Glutamatergic neuron (in vitro differentiated cells): ENCODE data around the gene FHIT. TPM values are rescaled to one million over a fixed set of nuclear protein-coding genes. Genes with fewer than 3 reads are reported as not detected.

Experiments
- DNase-seq: peaks from one replicate; pipeline ENCODE4 v3.0.0; 2022
- H3K27ac Mint-ChIP-seq: one replicate; pipeline ENCODE4 v1.8.0; 2020; ENCODE audit warnings: mild to moderate bottlenecking, mixed read lengths, inconsistent platforms; ENCODE audit not compliant: unreplicated experiment
- H3K27me3 Mint-ChIP-seq: one replicate; pipeline ENCODE4 v1.8.0; 2020; ENCODE audit warnings: mild to moderate bottlenecking, moderate library complexity, mixed read lengths, inconsistent platforms; ENCODE audit not compliant: unreplicated experiment
- H3K36me3 Mint-ChIP-seq: one replicate; pipeline ENCODE4 v1.8.0; 2020; ENCODE audit warnings: mild to moderate bottlenecking, mixed read lengths, inconsistent platforms; ENCODE audit not compliant: unreplicated experiment
- H3K4me1 Mint-ChIP-seq: one replicate; pipeline ENCODE4 v1.8.0; 2020; ENCODE audit warnings: mild to moderate bottlenecking, low read depth, mixed read lengths, inconsistent platforms; ENCODE audit not compliant: unreplicated experiment
- H3K4me3 Mint-ChIP-seq: one replicate; pipeline ENCODE4 v1.8.0; 2020; ENCODE audit warnings: mild to moderate bottlenecking, mixed read lengths, inconsistent platforms; ENCODE audit not compliant: unreplicated experiment
- H3K9me3 Mint-ChIP-seq: one replicate; pipeline ENCODE4 v1.8.0; 2020; ENCODE audit warnings: mild to moderate bottlenecking, moderate library complexity, mixed read lengths, inconsistent platforms; ENCODE audit not compliant: unreplicated experiment
- CTCF ChIP-seq: fragments of 200-600 bp; sonication (generic); IDR thresholded peaks from one replicate; pipeline ENCODE4 v1.5.0; 2021; ENCODE audit not compliant: partially characterized antibody, unreplicated experiment
- total RNA-seq: library from RNA; stranded (reverse); fragmentation: NEBNext Ultra II Directional; extraction: Animal tissue kit (Norgen Biotek cat#: 25700); gene quantifications from one replicate; pipeline ENCODE4 v1.2.1, GENCODE V29; 2021; ENCODE audit not compliant: unreplicated experiment

Gene FHIT
- total RNA-seq, 1 donor from 2014 or later: 15.2 TPM

- no peak for TF ChIP-seq CTCF
- no peaks in the 10 kb centered on the region for H3K36me3 Mint-ChIP-seq
- H3K4me1 Mint-ChIP-seq: peaks cover 50% of the 10 kb centered on the region
- H3K27me3 Mint-ChIP-seq: peaks cover 6% of the 10 kb centered on the region
- H3K4me3 Mint-ChIP-seq: no peak overlapping the region
- no peak overlapping the region for H3K27ac Mint-ChIP-seq
- no peak for DNase-seq
- H3K9me3 Mint-ChIP-seq: peaks cover 9% of the 10 kb centered on the region
Observed at GRCh38 chr3:59798372-59799086, 1452.7 kb downstream of the FHIT start.

- H3K27ac Mint-ChIP-seq: no peak overlapping the region
- H3K4me1 Mint-ChIP-seq: peaks cover 42% of the 10 kb centered on the region
- H3K27me3 Mint-ChIP-seq: peaks cover 6% of the 10 kb centered on the region
- no peaks in the 10 kb centered on the region for H3K36me3 Mint-ChIP-seq
- peaks cover 8% of the 10 kb centered on the region for H3K9me3 Mint-ChIP-seq
- DNase-seq: no peak
- TF ChIP-seq CTCF: no peak
- H3K4me3 Mint-ChIP-seq: no peak overlapping the region
Observed at GRCh38 chr3:59797533-59797932, 1453.7 kb downstream of the FHIT start.

- peaks cover 7% of the 10 kb centered on the region for H3K9me3 Mint-ChIP-seq
- H3K4me3 Mint-ChIP-seq: no peak overlapping the region
- no peak for DNase-seq
- H3K36me3 Mint-ChIP-seq: no peaks in the 10 kb centered on the region
- TF ChIP-seq CTCF: no peak
- no peak overlapping the region for H3K27ac Mint-ChIP-seq
- H3K27me3 Mint-ChIP-seq: peaks cover 6% of the 10 kb centered on the region
- peaks cover 32% of the 10 kb centered on the region for H3K4me1 Mint-ChIP-seq
Observed at GRCh38 chr3:59796456-59796855, 1454.8 kb downstream of the FHIT start.

- Mint-ChIP-seq H3K36me3 (no peaks in the 10 kb centered on the region), H3K4me1 (peaks cover 26% of the 10 kb centered on the region), H3K27me3 (peaks cover 6% of the 10 kb centered on the region), H3K4me3 (no peak overlapping the region), H3K9me3 (peaks cover 7% of the 10 kb centered on the region), H3K27ac (no peak overlapping the region)
- no peak for TF ChIP-seq CTCF
- DNase-seq: no peak
Observed at GRCh38 chr3:59795756-59796155, 1455.5 kb downstream of the FHIT start.

- no peak for DNase-seq
Observed at GRCh38 chr3:59793976-59794375, 1457.3 kb downstream of the FHIT start.

More at GRCh38 chr3:59793976-59794375, 1457.3 kb downstream of the FHIT start:
- H3K27ac Mint-ChIP-seq: no peak overlapping the region
- TF ChIP-seq CTCF: no peak
- H3K4me1 Mint-ChIP-seq: peaks cover 10% of the 10 kb centered on the region
- peaks cover 1% of the 10 kb centered on the region for H3K9me3 Mint-ChIP-seq
- H3K4me3 Mint-ChIP-seq: no peak overlapping the region
- H3K36me3 Mint-ChIP-seq: no peaks in the 10 kb centered on the region
- peaks cover 1% of the 10 kb centered on the region for H3K27me3 Mint-ChIP-seq
